HG03460 (cell line): ENCODE data around the gene FHL1.
"Not testable (repeated sequence)": the region's sequence is repeated elsewhere in the genome, so short reads cannot be mapped to it uniquely, and the experiment has no call there.

Experiments
- ATAC-seq: cut with Tn5 transposase; IDR thresholded peaks from one replicate; pipeline ENCODE4 v1.9.1; 2021; ENCODE audit not compliant: unreplicated experiment

FHL1 gene

DNA sequence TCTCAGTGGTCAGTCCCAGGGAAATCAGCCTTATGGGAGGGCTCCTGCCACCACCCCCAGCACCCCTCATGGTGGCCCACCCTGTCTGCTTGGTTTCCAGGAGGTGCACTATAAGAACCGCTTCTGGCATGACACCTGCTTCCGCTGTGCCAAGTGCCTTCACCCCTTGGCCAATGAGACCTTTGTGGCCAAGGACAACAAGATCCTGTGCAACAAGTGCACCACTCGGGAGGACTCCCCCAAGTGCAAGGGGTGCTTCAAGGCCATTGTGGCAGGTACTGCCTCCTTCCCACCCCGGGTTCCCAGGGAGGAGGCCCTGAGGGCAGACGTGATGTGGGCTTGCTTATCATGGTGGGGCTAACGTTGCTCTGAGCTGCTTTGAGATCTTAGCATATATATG is 59.6 kb downstream of the FHL1 start:
- ATAC-seq: no peak

DNA sequence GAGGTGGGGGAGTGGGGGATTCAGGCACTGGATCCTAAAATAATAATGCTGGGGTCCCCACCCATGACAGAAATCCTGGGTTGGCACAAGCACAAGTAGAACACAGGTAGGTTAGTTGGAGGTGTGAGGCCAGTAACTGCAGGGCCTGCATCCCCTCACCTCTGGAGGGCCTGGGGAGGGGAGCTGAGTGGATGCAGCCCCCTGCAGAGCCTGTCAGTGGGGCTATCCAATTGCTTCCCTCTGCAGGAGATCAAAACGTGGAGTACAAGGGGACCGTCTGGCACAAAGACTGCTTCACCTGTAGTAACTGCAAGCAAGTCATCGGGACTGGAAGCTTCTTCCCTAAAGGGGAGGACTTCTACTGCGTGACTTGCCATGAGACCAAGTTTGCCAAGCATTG is 60.2 kb downstream of the FHL1 start:
- ATAC-seq: no peak

DNA sequence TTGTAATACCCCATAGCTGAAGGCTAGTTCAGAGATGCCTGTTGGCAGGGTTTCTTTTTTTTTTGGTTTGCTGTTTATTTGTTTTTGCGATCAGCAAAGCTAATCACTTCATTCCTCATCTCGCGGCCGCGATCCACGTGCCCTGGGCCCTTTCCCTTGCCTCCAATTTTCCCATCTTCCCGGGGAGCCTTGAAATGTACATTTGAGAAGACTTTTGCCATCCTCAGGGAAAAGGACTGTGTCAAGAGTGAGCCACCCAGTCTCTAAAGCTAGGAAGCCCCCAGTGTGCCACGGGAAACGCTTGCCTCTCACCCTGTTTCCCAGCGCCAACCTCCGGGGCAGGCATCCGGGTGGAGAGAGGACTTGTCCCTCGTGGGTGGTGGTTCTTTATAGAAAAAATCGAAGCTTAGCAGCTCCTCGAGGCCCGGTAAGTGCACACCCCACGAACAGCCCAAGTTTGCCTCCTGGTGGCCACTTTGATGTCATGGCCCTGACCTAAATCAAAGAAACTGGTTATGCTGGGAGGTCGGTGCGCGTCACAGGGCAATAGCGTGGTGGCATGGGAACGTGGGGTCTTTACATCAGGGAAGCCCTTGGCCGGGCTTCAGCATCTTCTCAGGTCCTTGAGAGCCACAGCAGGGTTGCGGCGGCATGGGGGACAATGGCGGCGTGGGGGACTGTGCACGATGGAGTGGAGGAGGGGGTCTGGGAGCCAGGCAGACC is 61.8 kb downstream of the FHL1 start:
- ATAC-seq: no peak

DNA sequence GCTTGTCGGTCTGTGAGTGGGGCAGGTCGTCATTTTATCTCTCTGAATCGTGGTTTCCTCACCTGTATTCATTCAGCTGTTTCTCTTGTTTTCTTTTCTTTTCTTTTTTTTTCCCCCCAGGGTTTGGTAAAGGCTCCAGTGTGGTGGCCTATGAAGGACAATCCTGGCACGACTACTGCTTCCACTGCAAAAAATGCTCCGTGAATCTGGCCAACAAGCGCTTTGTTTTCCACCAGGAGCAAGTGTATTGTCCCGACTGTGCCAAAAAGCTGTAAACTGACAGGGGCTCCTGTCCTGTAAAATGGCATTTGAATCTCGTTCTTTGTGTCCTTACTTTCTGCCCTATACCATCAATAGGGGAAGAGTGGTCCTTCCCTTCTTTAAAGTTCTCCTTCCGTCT is 62.4 kb downstream of the FHL1 start:
- ATAC-seq: no peak

DNA sequence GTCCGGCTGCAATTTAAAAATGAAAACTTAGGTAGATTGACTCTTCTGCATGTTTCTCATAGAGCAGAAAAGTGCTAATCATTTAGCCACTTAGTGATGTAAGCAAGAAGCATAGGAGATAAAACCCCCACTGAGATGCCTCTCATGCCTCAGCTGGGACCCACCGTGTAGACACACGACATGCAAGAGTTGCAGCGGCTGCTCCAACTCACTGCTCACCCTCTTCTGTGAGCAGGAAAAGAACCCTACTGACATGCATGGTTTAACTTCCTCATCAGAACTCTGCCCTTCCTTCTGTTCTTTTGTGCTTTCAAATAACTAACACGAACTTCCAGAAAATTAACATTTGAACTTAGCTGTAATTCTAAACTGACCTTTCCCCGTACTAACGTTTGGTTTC is 62.9 kb downstream of the FHL1 start:
- ATAC-seq: no peak

DNA sequence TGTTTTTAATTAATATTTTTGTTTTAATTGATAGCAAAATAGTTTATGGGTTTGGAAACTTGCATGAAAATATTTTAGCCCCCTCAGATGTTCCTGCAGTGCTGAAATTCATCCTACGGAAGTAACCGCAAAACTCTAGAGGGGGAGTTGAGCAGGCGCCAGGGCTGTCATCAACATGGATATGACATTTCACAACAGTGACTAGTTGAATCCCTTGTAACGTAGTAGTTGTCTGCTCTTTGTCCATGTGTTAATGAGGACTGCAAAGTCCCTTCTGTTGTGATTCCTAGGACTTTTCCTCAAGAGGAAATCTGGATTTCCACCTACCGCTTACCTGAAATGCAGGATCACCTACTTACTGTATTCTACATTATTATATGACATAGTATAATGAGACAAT is 63.5 kb downstream of the FHL1 start:
- no peak for ATAC-seq

DNA sequence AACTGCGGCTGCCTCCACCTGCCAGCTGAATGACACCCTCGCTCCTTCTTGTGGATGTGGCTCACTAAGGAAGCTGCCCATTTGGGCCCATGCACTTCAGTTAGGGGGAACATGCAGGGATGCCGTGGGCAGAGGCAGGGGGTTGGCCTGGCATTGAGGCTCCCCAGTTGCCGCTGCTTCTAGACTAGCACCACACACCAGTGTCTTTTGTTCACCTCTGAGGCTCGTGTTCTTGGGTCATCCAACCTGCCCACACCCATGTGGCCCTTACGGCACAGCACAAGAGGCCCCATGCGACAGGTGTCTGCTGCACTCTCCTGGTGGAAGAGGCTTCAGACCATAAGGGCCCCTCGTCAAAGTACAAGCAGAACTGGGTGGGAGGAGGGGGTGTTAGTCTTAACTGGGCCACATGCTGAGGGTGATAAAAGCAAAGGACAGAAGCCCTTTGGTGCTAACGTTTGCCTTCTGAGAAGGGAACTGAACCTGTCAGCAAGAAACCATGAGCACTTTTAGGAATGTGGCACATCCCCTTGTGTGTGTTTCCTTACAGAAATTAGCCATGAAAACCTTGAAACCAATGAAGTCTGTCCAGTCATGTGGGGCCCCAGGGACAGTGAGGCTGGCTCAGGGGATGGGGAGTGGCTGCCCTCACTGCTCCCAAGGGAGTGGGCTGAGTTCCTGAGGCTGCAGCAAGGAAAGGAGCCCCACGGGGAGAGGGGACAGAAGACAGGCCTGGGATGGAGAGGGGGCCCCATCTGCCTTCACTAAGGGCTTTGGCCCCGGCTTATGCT is 64.6 kb downstream of the FHL1 start:
- ATAC-seq: no peak

DNA sequence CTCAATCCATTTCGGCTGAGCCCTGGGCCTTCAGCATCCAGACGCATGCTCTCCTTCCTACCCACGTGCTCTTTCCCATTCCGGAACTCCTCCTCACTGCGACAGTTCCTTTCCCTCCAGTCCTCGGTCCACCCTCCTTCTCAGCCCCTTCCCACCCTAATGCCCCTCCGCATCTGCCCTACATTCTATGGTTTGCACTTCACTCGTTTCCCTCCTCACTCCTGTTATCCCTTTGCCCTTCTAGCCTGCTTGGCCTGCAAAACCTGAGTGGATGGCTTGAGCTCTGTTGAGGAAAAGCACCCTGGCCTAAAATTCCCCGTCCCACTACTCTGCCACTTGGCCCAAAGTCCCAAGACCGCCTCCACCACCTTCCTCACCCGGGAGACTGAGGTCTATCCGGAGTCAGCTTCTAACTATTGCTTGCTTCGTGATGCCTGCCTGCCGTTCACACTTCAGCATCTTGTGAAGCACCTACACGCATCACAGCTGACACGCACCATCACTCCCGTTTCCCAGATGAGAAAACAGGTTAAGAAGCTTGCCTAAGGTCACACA is 65.3 kb downstream of the FHL1 start:
- ATAC-seq: no peak

DNA sequence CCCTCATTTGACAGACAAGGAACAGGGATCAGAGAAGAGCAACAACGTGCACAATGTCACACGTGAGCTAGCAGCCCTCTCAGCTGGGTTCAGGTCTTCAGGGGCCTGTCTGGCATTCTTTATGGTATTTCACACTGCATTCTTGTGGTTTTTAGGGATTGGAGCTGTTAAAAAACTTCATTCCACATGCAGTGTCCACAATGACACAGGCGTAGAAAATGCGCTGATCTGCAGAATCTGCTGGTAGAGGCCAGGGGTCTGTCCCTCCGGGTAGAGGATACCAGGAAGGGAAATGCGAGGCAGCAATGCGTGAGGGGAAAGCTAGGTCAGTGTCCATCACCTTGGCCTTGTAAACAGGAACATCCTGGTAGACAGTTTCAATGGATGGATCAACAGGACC is 67.2 kb downstream of the FHL1 start:
- ATAC-seq: no peak

DNA sequence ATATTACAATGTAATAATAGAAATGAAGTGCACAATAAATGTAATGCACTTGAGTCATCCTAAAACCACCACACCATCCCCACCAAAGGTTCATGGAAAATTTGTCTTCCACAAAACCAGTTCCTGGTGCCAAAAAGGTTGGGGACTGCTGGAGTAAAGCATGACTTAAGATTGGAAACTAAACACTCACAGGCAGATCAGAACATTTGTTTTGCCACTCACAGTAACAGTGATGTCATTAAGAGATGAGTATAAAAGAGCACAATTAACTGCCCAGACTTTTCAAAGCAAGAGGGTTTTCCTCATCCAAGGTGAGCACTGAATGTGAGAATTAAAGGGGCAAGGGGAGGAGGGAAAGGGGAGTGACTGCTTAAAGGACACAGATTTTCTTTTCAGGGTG is 68.2 kb downstream of the FHL1 start:
- no peak for ATAC-seq

DNA sequence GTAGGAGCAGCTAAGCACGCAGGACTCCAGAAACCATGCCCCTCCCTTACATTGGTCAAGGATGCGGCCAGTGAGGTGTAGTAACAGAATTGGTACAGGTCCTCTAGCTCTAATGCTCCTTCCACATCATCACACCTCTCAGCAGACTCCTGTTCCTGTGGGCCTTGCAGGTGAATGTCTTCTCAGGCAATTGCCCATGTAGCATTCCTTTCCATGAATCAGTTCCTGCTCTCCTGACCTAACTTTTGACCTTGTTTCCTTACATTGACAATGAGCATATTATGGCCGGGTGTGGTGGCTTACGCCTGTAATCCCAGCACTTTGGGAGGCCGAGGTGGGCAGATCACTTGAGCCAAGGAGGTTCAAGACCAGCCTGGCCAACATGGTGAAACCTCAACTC is 72.6 kb downstream of the FHL1 start:
- no peak for ATAC-seq

DNA sequence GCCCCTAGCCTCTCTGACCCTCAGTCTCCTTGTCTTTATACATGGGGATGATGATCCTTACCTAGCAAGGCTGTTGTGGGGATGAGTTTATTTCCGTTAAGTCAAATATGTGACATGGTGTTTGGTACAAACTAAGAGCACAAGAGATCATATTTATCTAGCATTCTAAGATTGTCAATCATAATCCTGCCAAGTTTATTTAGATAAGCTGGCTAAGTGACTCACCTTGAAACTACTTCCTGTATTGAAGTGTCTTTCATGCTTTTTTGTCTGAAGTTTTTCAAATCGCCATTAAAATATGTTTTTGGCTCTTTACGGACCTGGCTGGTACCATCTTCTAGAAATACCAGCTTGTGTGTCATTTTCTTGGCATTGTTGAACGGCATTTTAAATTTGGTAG is 73.2 kb downstream of the FHL1 start:
- no peak for ATAC-seq

DNA sequence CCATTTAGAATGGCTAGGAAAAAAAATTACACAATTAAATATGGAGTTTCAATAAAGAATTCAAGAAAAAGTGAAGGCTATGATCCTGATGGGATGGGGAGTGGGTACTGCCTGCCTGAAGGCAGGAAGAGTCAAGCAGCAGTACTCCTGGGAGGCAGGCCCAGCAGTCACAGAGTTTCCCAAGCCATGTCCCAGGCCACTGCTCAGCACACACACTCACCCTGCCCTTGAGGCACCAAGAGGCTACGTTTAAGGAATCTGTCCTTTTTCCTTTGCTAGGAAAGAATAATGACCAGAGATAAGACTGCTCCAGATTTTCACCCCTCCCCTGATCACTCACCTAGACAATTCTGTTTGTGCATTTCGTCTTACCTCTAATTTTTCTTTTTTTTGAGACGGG is 73.6 kb downstream of the FHL1 start:
- no peak for ATAC-seq

DNA sequence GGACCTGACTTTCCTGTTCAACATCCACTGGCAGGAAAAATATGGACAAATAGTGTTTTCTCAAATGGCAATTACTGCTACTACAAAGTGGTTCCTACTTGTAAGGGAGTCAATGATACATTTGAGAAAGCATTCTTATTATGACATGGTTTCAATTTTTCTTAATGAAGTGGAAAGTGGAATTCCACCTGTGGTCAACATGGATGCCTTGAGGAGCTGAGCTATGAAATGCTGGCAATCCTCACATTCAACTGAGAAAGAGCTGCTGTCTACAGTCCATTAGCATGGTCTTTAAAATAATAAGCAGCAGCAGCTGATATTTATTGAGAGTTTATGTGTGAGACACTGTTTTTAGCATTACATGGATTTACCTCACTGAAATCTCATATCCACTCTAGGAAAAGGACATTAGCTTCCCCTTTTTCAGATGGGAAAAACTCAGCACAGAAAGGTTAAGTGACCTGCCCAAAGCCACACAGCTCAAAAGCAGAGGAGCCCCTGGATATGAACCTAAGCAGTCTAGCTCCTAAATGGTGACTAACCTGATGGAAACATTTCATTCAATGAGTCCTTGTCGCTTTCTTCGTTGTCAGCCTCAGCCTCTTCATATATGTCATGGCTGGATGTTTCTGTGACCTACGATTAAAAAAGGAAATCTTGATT is 74.6 kb downstream of the FHL1 start:
- ATAC-seq: no peak

DNA sequence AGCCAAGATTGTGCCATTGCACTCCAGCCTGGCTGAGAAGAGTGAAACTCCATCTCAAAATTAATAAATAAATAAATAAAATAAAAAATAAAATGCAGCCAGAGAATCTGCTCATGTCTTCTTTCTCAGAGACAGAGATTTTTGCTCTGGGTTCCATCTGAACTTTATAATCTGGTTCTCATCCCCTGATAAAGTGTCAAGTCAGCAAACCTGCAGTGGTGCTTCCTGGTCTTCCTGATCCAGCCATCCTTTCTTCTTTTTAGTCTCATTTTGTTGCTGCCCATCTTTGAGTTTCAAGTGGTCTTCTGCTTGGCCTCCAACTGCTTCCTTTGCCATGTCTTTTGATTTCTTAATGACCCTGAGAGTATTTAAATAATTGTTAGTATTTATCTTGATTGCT is 79.7 kb downstream of the FHL1 start:
- ATAC-seq: no peak

DNA sequence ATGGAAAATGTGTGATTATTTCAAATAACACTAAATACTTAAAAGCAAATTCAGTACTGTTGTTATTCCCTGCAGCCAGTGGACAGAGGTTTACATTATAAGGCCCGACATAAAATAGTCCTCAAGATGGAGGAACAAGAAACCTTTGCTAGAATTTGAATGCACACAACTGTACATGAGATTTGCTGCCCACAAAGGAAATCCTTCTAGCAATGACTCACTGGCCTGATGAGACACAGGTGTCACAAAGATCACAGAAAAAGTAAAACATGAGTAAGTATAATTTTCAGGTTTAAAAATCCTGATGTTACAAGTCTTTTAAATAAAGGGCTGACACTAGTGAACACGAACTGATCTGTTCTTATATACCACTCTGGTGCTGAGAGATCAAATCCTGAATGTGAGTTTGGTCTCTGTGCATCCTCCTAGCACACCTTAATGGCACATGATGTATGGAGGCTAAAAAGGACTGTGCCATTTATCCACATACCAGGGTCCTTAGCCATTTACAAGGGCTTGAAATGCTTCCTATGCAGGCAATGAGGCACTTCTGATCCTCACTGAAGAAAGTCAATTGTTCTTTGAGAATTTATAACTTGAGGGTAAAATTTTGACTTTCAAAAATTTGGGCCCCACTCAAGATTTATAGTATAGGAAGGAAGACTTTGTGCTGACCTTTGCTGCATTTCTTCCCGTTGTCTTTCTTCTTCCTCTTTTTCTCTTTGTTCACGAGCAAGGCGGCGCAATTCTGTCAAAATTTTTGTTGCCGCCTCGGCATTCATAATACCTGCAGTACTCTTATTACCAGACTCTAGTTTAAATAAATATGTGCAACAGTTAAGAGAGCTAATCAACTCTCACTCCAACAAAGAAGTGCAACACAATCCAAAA is 80.9 kb downstream of the FHL1 start:
- no peak for ATAC-seq

DNA sequence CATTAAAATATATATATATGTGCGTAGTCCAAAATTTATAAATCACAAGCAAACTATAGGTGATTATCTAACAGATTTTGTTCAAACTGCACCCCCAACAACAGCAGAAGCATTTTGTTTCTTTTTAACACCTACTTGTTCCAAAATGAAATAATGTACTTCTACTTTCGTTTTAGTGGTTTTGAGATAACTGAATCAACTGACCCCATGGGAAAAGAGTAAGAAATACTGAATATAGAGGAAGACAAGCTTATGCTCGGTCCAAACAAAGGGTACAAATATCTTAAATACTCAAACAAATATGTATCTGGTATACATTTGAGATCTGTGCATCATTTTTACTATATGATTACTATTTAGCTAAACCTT is 81.5 kb downstream of the FHL1 start:
- no peak for ATAC-seq

DNA sequence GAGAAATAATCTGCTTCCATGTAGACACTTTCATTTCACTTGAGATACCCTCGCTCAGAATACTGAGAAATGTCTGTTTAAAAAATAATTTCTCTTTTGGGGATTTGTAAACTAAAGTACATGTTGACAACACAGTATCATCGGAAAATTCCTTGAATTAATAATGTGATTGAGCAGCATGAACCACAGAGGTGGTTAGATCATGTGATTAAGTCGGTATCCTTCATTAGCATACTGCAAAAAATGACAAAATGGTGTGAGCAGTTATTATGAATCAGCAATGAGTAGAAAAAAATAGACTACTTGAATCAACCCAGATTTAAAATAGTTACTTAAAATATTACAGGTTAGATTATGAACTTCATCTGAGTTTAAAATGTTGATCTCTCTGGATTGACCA is 89.7 kb downstream of the FHL1 start:
- no peak for ATAC-seq

DNA sequence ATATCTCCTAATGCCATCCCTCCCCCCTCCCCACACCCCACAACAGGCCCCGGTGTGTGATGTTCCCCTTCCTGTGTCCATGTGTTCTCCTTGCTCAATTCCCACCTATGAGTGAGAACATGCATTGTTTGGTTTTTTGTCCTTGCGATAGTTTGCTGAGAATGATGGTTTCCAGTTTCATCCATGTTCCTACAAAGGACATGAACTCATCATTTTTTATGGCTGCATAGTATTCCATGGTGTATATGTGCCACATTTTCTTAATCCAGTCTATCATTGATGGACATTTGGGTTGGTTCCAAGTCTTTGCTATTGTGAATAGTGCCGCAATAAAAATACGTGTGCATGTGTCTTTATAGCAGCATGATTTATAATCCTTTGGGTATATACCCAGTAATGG is 90.5 kb downstream of the FHL1 start:
- ATAC-seq: not testable (repeated sequence)

DNA sequence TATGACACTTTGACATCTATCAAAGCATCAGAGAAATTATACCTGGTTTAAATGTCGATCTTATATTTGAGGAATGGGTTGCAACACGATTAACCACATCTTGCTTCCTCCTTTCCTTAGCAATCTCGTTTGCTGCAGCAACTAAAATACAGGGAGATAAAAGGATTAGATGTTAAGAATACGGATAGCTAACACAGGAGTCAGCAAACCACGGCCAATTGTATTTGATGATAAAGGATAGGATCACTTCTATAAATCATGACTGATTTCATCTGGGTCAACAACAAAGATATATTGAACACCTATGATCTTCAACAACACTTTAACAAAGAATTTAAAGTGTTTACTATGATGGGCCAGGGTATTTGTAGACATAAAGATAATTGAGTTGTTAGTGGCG is 98.9 kb downstream of the FHL1 start:
- no peak for ATAC-seq
